GM19099 (cell line): Measurements from ENCODE around the gene AFP.

Experiments used
- POLR2A ChIP-seq: IDR thresholded peaks from 3 replicates; pipeline ENCODE4 v1.6.1; 2011; ENCODE audit warnings: low read depth; ENCODE audit not compliant: insufficient read length; ENCODE audit errors: extremely low read depth

The AFP gene

GRCh38 chr4:73459048-73459421 is 23.0 kb downstream of the AFP start:
- TF ChIP-seq POLR2A, result no peak

GRCh38 chr4:73460913-73461522 is 25.0 kb downstream of the AFP start:
- no peak for TF ChIP-seq POLR2A

GRCh38 chr4:73468170-73468569 is 32.1 kb downstream of the AFP start:
- TF ChIP-seq POLR2A, result no peak

- TF ChIP-seq POLR2A, result no peak
Measured at GRCh38 chr4:73470728-73471127, 34.7 kb downstream of the AFP start.

- no peak for TF ChIP-seq POLR2A
Measured at GRCh38 chr4:73477176-73477575, 41.2 kb downstream of the AFP start.

GRCh38 chr4:73479323-73479722 is 43.3 kb downstream of the AFP start:
- no peak for TF ChIP-seq POLR2A

- no peak for TF ChIP-seq POLR2A
Measured at GRCh38 chr4:73481358-73481757, 45.3 kb downstream of the AFP start, which contains the start of gene AFM. TSS of gene AFM (plus strand) at chr4:73481745. CDS start at chr4:73481776, 31 bp downstream.

- no peak for TF ChIP-seq POLR2A
Measured at GRCh38 chr4:73485085-73485484, 49.1 kb downstream of the AFP start.

GRCh38 chr4:73485596-73485995 is 49.6 kb downstream of the AFP start:
- TF ChIP-seq POLR2A, result no peak

- TF ChIP-seq POLR2A, result no peak
Measured at GRCh38 chr4:73486497-73486896, 50.5 kb downstream of the AFP start.

GRCh38 chr4:73487233-73487632 is 51.2 kb downstream of the AFP start:
- no peak for TF ChIP-seq POLR2A

- no peak for TF ChIP-seq POLR2A
Measured at GRCh38 chr4:73499996-73500765, 64.2 kb downstream of the AFP start.

GRCh38 chr4:73501664-73502265 is 65.7 kb downstream of the AFP start:
- no peak for TF ChIP-seq POLR2A

- no peak for TF ChIP-seq POLR2A
Measured at GRCh38 chr4:73505567-73505966, 69.5 kb downstream of the AFP start.
